BJ (cell line): ENCODE data around the gene CUX1. TPM values are rescaled to one million over a fixed set of nuclear protein-coding genes. Genes with fewer than 3 reads are reported as not detected.

Experiments
- CTCF ChIA-PET: fragments of 350-600 bp; formaldehyde crosslinking; extraction: SDS; loops from one replicate; lab custom pipeline; 2021; ENCODE audit warnings: antibody characterized with exemption, inconsistent platforms; lab: Yijun Ruan, JAX
- POLR2A ChIA-PET: fragments of 300-600 bp; sonication (Branson Sonifier 250); formaldehyde crosslinking; extraction: SDS; loops from one replicate; lab custom pipeline; 2021; ENCODE audit warnings: antibody characterized with exemption; lab: Charles Lee
- DNase-seq: peaks from one replicate; pipeline ENCODE4 v3.0.0-alpha.2; 2011; ENCODE audit warnings: low read depth
- H3K27me3 ChIP-seq: 2 replicates; pipeline ENCODE4 v1.6.0; 2011; ENCODE audit warnings: low read length; ENCODE audit not compliant: control insufficient read depth, insufficient read depth
- H3K36me3 ChIP-seq: 2 replicates; pipeline ENCODE4 v1.5.1; 2011; ENCODE audit warnings: low read length; ENCODE audit not compliant: control insufficient read depth, insufficient read depth
- H3K4me3 ChIP-seq: 2 replicates; pipeline ENCODE4 v1.5.1; 2011; ENCODE audit warnings: low read depth, mild to moderate bottlenecking, control low read depth, low read length
- polyA plus RNA-seq: library from polyadenylated mRNA; depleted of rRNA; stranded (reverse); fragments of >200 nt; gene quantifications from 2 replicates; pipeline ENCODE4 v1.2.3, GENCODE V29; 2011
- TF ChIP-seq, protein P1 (sequence below): IDR thresholded peaks from 2 replicates; pipeline ENCODE4 v1.5.1; 2011; ENCODE audit warnings: low read depth, mild to moderate bottlenecking, control low read depth, inconsistent platforms, low read length, moderate library complexity; ENCODE audit not compliant: insufficient read depth

The CUX1 gene
- polyA plus RNA-seq, 1 experiment: 36.5 TPM

- peak; percentile 50 for DNase-seq
- ChIA-PET POLR2A (no interaction called here), CTCF (no interaction called here)
- no peaks in the 10 kb centered on the region; the same call in 1 of the 2 replicates for H3K36me3 ChIP-seq
- H3K4me3 ChIP-seq: no peak overlapping the region
- TF ChIP-seq, protein P1, sequence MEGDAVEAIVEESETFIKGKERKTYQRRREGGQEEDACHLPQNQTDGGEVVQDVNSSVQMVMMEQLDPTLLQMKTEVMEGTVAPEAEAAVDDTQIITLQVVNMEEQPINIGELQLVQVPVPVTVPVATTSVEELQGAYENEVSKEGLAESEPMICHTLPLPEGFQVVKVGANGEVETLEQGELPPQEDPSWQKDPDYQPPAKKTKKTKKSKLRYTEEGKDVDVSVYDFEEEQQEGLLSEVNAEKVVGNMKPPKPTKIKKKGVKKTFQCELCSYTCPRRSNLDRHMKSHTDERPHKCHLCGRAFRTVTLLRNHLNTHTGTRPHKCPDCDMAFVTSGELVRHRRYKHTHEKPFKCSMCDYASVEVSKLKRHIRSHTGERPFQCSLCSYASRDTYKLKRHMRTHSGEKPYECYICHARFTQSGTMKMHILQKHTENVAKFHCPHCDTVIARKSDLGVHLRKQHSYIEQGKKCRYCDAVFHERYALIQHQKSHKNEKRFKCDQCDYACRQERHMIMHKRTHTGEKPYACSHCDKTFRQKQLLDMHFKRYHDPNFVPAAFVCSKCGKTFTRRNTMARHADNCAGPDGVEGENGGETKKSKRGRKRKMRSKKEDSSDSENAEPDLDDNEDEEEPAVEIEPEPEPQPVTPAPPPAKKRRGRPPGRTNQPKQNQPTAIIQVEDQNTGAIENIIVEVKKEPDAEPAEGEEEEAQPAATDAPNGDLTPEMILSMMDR: no peak
- H3K27me3 ChIP-seq: no peaks in the 10 kb centered on the region
Measured at GRCh38 chr7:102063690-102064180, 246.3 kb downstream of the CUX1 start.

- Histone ChIP-seq H3K27me3 (no peaks in the 10 kb centered on the region), H3K4me3 (no peak overlapping the region), H3K36me3 (no peaks in the 10 kb centered on the region; the same call in 1 of the 2 replicates)
- POLR2A ChIA-PET: no interaction called here
- CTCF ChIA-PET: no interaction called here
- DNase-seq: no peak
- TF ChIP-seq, protein P1: no peak
Measured at GRCh38 chr7:102064361-102065025, 247.1 kb downstream of the CUX1 start.

GRCh38 chr7:102065226-102065625 lies 247.8 kb downstream of the CUX1 start:
- ChIA-PET POLR2A (no interaction called here), CTCF (no interaction called here)
- no peak for DNase-seq
- Histone ChIP-seq H3K27me3 (no peaks in the 10 kb centered on the region), H3K36me3 (no peaks in the 10 kb centered on the region; the same call in 1 of the 2 replicates), H3K4me3 (no peak overlapping the region)
- TF ChIP-seq, protein P1: no peak

DNA sequence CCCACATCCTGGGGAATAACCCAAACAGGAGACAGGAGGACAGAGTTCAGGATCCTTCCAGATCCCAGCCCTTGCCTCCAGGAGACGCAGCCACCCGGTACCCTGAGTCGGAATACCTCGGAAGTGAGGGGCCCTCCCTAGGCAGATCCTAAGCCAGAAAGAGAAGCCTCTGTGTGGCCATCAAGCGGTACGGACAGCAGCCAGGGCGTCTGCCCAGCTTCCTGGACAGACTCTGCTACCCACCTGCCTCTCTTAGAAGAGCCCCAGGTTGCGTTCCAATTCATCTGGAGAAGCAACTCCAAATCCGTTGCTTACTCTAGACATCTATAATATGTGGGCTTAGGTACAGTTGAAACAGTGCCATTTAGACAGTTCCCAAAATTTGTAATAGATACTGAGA lies 249.1 kb downstream of the CUX1 start:
- DNase-seq: no peak
- TF ChIP-seq, protein P1: no peak
- POLR2A ChIA-PET: no interaction called here
- Histone ChIP-seq H3K27me3 (no peaks in the 10 kb centered on the region), H3K36me3 (peaks cover 2% of the 10 kb centered on the region; the same call in 1 of the 2 replicates), H3K4me3 (no peak overlapping the region)
- CTCF ChIA-PET: no interaction called here

GRCh38 chr7:102068846-102069245 lies 251.4 kb downstream of the CUX1 start:
- Histone ChIP-seq H3K4me3 (no peak overlapping the region), H3K36me3 (peaks cover 3% of the 10 kb centered on the region; the same call in 1 of the 2 replicates), H3K27me3 (no peaks in the 10 kb centered on the region)
- TF ChIP-seq, protein P1: no peak
- ChIA-PET POLR2A (no interaction called here), CTCF (interaction anchor here (1.0 kb wide), 1 partner anchor 9 kb away, joined by 3 read pairs; no protein-coding TSS in a partner anchor)
- DNase-seq: no peak
